GM12874 (cell line): Measurements from ENCODE around the gene ILF2.
A peak's percentile ranks its signal among the peaks of the same experiment; 100 is the strongest.

Experiments
- TF ChIP-seq, protein P1 (sequence below): IDR thresholded peaks from 2 replicates; pipeline ENCODE4 v1.5.1; 2011; ENCODE audit warnings: low read depth, mild to moderate bottlenecking, control low read depth, low read length, moderate library complexity; ENCODE audit not compliant: insufficient read depth

Gene ILF2

DNA sequence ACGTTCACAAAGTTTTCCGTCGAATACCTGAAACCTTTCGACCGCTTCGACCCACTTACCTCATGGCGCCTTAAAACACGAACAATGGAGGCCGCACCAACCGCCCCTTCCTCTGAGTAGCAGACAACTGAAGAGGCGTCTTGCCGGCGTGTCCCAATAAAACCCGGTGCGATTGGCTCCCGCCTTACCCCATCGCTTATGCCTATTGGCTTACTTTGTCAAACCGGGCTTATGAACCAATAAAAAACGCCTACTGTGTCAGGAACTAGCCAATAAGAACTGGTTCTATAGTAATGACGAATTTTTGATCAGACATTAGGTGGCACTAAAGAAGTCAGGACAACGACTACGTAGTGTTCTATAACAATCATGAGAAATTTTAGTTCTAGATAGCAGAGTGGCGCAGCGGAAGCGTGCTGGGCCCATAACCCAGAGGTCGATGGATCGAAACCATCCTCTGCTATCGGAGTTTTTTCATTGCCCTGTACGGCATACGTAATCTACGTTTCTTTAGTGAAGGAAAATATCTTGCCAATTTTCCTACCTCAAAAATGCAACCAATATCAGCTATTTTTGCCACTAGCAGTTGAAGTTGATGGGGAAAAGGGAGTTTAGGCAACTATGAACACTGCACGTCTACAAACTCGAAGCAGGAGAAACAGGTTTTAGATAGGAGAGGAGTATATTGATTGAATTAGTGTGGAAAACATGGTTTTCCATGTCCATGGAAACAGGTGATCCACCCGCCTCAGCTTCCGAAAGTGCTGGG lies at the start of gene ILF2:
TSS of gene ILF2 (minus strand) at position 135 of the 769 bp plus-strand sequence. CDS start at position 64, 71 bp downstream.
- TF ChIP-seq, protein P1, sequence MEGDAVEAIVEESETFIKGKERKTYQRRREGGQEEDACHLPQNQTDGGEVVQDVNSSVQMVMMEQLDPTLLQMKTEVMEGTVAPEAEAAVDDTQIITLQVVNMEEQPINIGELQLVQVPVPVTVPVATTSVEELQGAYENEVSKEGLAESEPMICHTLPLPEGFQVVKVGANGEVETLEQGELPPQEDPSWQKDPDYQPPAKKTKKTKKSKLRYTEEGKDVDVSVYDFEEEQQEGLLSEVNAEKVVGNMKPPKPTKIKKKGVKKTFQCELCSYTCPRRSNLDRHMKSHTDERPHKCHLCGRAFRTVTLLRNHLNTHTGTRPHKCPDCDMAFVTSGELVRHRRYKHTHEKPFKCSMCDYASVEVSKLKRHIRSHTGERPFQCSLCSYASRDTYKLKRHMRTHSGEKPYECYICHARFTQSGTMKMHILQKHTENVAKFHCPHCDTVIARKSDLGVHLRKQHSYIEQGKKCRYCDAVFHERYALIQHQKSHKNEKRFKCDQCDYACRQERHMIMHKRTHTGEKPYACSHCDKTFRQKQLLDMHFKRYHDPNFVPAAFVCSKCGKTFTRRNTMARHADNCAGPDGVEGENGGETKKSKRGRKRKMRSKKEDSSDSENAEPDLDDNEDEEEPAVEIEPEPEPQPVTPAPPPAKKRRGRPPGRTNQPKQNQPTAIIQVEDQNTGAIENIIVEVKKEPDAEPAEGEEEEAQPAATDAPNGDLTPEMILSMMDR: 0 out of 2 replicates have a peak, but pooled peaks have one; percentile 1

DNA sequence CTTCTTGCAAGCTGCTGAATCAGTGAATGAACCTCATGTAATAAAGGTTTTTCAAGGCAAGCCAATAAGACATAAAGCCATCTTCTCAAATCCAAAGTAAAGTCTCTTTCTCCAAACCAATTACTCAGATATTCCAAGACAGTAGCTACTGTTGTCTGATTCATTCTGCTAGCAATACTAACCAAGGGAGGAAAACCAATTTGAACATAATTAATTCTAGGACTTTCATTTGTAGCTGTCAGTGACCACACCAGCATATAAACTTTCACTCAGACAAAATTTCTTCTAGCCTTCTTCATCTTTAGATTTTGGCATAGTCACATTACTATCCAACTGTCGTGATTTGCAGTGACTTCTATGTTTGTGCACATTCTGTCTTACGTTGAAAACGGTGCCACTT lies 46.5 kb upstream of the ILF2 start:
- TF ChIP-seq, protein P1: no peak

DNA sequence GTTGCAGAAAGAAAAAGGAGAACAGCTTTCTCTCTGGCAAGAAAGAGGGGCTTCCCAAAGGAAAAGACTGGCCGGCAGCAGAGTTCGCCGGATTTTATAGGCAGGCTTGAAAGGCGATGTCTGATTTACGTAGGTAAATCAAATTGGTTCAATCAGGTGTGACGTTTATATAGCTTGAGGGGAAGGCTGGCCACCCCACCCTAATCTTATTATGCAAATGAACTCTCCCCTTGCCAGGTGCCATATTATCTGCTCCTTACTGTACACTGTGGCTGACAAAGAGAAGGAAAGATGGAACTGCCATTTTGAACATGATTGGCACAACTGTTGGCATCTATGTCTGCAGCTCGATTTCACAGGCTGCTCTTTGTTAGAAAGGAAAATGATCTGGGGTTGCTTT lies 40.2 kb upstream of the ILF2 start:
- TF ChIP-seq, protein P1: no peak

DNA sequence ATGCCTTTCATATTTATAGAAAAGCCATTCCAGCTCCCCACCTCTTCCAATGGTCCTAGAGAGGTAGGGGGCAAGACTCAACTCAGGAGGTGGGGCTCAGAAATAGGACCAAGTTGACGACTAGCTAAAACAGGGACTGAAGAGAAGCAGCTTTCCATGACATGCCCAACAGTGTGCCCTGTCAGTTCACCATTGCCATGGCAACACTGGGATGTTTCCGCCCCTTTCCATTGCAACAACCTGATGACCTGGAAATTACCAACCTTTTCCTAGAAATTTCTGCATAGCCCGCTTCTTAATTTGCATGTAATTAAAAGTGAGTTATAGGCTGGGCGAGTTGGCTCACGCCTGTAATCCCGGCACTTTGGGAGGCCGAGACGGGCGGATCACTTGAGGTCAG lies 34.7 kb upstream of the ILF2 start:
- TF ChIP-seq, protein P1: no peak

DNA sequence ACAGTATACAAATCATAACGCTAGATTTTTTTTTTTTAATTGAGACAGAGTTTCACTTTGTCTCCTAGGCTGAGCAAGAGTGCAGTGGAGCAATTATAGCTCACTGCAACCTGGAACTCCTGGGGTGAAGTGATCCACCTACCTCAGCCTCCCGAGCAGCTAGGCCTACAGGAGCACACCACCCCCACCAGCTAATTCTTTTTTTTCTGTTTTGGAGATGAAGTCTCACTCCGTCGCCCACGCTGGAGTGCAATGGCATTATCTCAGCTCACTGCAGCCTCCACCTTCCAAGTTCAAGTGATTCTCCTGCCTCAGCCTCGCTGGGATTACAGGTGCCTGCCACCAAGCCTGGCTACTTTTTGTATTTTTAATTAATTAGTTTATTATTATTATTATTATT lies 29.0 kb upstream of the ILF2 start:
- TF ChIP-seq, protein P1: no peak

DNA sequence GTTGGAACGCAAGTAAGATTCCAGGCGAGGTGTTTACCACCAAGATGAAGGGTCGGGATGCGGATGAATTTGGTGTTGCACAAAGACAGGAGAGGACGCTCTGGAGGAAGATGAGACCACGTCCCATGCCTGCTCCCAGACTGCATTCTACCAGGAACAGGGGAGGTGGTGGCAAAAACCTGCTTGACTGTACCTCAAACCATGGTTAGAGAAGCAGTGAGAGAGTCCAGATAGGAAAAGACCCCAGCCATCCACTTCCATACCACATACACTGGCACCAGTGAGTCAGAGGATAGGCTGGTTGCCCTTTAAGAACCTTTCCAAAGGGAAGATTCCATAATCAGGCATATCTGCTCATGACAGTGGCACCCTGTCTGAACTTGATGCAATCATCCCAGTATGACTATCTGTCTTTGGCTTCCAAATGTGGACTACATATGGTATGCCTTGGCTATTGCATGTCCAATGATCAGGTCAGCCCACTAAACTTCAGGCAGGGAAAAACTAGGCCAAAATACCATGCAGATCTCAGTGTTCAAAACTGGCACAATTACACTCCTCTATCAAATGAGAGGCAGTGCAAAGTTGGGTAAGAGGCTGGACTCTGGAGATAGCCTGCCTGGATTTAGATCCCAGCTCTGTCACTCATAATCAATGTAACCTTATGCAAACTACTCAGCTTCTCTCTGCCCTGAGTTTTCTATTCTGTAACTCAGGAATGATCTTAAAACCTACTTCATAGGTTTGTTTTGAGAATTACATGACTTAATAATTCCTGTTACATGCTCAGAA lies 28.3 kb upstream of the ILF2 start:
- TF ChIP-seq, protein P1: no peak

DNA sequence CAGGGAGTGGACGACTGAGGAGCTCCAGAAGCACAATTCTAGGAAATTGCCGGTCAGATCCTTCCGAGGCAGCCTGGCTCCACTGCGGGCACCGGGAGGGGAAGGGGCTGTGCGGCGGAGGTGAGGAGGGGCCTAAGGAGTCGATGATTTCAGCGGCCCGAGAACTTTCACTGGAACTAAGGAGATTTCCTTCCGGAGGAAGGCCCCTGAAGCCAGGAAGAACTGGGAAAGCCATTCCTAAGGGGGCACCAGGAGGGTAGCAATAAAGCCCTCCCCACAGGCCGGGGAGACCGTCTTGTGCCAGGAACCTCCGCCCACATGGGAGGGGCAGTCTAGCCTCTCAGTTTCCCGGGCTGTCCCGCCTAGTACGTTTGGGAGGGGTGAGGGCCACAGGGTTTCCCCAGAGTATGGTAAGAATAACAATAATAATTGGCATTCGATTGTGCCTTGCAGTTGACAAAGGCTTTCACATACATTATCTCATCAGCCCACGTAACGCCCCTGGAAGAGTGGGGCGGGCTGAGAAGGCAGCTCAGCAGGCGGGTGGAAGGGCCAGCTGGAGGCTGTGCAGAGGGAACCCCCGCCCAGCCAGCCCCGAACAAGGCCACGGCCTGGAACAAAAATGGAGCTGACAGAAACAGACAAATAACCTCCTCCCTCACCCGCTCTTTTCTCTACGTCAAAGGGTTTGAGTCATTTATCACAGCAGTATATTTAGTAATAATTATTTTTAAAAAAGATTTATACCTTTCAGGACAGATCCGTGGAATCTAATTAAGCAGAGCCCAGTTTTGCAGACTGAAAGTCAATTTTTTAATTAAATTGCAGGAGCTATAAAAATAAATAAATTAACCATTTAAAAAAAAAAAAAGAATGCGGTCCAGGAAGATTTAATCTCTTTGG lies 27.5 kb upstream of the ILF2 start:
- TF ChIP-seq, protein P1: no peak
